ENCODE measurements around the gene STPG3. TPM values are rescaled to one million over a fixed set of nuclear protein-coding genes. Genes with fewer than 3 reads are reported as not detected.

Gene STPG3
- total and polyA plus RNA-seq, 9 of the 15 experiments (the other 6 are each of a cell fraction or from before 2014, with no cell fraction given) = not detected

- no peak for TF ChIP-seq HMGXB4 (CRISPR knock-in tag; IDR thresholded peaks at IDR 0.05)
- TF ChIP-seq KLF10 (CRISPR knock-in tag; IDR thresholded peaks at IDR 0.05) = no peak
- TF ChIP-seq DMBX1 (CRISPR knock-in tag; IDR thresholded peaks at IDR 0.05; ENCODE audit: borderline replicate concordance) = 0 out of 2 replicates have a peak, but pooled peaks have one; percentile 18
- no peak for TF ChIP-seq ZNF699 (CRISPR knock-in tag; IDR thresholded peaks at IDR 0.05; ENCODE audit: insufficient replicate concordance)
- TF ChIP-seq TFE3 (CRISPR knock-in tag; IDR thresholded peaks at IDR 0.05) = peak; percentile 83
- peak; percentile 26; the same call in 1 of the 2 replicates for TF ChIP-seq MEF2D (tag; conservative IDR thresholded peaks at IDR 0.05; ENCODE audit: low read depth)
- no peak for TF ChIP-seq JUND (IDR thresholded peaks at IDR 0.05; ENCODE audit: borderline replicate concordance, low read depth, low read length)
- no peak for TF ChIP-seq JUND (tag; IDR thresholded peaks at IDR 0.05; ENCODE audit: borderline replicate concordance, low read depth, low read length)
- peak; percentile 26; the same call in 1 of the 2 replicates for TF ChIP-seq RAD51 (IDR thresholded peaks at IDR 0.05; ENCODE audit: borderline replicate concordance, low read depth)
- no peak for TF ChIP-seq FOXK1 (CRISPR knock-in tag; IDR thresholded peaks at IDR 0.05; ENCODE audit: borderline replicate concordance)
- no peak for TF ChIP-seq NKRF (IDR thresholded peaks at IDR 0.05; ENCODE audit: borderline replicate concordance)
Observed at GRCh38 chr9:137269231-137269772, 18.2 kb downstream of the STPG3 start (continued).
